ENCODE results near the gene IL17RD.

Gene IL17RD

DNA sequence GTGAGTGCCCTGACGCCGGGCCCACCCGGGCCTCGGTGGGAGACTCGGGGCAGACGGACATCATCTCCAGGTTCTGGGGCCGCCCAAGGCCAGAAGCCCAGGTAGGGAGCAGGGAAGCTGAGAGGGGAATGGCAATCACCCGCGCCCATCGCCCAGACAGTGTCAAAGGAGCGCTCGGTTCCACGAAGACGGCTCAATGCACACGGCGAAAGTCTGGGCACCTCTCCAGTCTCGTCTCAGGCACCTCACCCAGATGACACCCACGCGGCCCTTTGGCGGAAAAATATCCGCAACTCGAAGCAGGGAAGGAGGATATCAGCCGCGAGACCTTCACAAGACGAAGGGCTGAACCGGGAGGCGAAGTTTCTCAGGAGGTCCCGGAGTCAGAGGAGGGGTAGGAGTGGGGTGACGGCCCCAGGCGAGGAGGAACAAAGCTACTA, 916 bp downstream of the IL17RD start:
- no peaks in the 10 kb centered on the region for H3K9me2 ChIP-seq (replicated peaks; ENCODE audit: control insufficient read depth, low read length)
- no peaks in the 10 kb centered on the region for H3K79me2 ChIP-seq (ENCODE audit: control insufficient read depth, low read length)
- H3K4me2 ChIP-seq (ENCODE audit: low read length): no peak overlapping the region
- H3K4me3 ChIP-seq (ENCODE audit: low read length): no peak overlapping the region
- no peaks in the 10 kb centered on the region for H3K36me3 ChIP-seq (ENCODE audit: control insufficient read depth, low read length)
- no peak overlapping the region for H3K27ac ChIP-seq (ENCODE audit: low read depth, low read length)
- no peaks in the 10 kb centered on the region for H3K9me3 ChIP-seq (ENCODE audit: control insufficient read depth, insufficient read depth, low read length)
- peaks cover 52% of the 10 kb centered on the region for H3K27me3 ChIP-seq (ENCODE audit: control insufficient read depth, low read length)
- H4K20me1 ChIP-seq (ENCODE audit: control insufficient read depth, insufficient read depth, low read depth, low read length): no peaks in the 10 kb centered on the region
- no peaks in the 10 kb centered on the region for H3F3A ChIP-seq (ENCODE audit: control insufficient read depth, insufficient read depth)
- TF ChIP-seq, protein P1, sequence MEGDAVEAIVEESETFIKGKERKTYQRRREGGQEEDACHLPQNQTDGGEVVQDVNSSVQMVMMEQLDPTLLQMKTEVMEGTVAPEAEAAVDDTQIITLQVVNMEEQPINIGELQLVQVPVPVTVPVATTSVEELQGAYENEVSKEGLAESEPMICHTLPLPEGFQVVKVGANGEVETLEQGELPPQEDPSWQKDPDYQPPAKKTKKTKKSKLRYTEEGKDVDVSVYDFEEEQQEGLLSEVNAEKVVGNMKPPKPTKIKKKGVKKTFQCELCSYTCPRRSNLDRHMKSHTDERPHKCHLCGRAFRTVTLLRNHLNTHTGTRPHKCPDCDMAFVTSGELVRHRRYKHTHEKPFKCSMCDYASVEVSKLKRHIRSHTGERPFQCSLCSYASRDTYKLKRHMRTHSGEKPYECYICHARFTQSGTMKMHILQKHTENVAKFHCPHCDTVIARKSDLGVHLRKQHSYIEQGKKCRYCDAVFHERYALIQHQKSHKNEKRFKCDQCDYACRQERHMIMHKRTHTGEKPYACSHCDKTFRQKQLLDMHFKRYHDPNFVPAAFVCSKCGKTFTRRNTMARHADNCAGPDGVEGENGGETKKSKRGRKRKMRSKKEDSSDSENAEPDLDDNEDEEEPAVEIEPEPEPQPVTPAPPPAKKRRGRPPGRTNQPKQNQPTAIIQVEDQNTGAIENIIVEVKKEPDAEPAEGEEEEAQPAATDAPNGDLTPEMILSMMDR (IDR thresholded peaks at IDR 0.05; ENCODE audit: low read depth, low read length, poor library complexity, severe bottlenecking): no peak
- no peak for TF ChIP-seq EZH2phosphoT487 (IDR thresholded peaks at IDR 0.05; ENCODE audit: borderline replicate concordance, low read length)
- peaks cover 10% of the 10 kb centered on the region for H3K4me1 ChIP-seq (ENCODE audit: control insufficient read depth, low read length)

DNA sequence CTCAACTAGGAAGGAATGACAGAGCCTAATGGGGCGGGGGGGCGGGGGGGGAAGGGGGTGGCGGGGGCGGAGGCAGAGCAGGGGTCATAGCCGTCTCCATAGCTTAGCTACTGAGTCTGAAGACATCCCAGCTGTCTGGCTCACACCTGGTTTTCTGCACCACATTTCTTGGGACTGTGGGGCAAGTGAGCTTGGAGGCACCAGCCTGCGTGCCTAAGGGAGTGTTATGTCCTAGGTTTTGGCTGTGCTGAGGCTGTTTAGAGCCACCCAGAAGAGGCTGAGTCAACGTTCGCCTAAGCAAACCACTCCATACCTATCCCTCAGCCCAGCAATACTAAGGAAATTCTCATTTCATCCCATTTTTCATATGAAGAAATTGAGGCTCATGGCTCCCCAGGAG, 1.4 kb downstream of the IL17RD start:
- Histone ChIP-seq H3K9me3 (ENCODE audit: control insufficient read depth, insufficient read depth, low read length) (no peaks in the 10 kb centered on the region), H3K4me2 (ENCODE audit: low read length) (no peak overlapping the region), H3F3A (ENCODE audit: control insufficient read depth, insufficient read depth) (no peaks in the 10 kb centered on the region), H4K20me1 (ENCODE audit: control insufficient read depth, insufficient read depth, low read depth, low read length) (no peaks in the 10 kb centered on the region), H3K36me3 (ENCODE audit: control insufficient read depth, low read length) (no peaks in the 10 kb centered on the region), H3K9me2 (replicated peaks; ENCODE audit: control insufficient read depth, low read length) (no peaks in the 10 kb centered on the region), H3K4me1 (ENCODE audit: control insufficient read depth, low read length) (peaks cover 6% of the 10 kb centered on the region; the same call in 1 of the 2 replicates), H3K27ac (ENCODE audit: low read depth, low read length) (no peak overlapping the region), H3K27me3 (ENCODE audit: control insufficient read depth, low read length) (peaks cover 49% of the 10 kb centered on the region), H3K79me2 (ENCODE audit: control insufficient read depth, low read length) (no peaks in the 10 kb centered on the region), H3K4me3 (ENCODE audit: low read length) (no peak overlapping the region)
- no peak for TF ChIP-seq EZH2phosphoT487 (IDR thresholded peaks at IDR 0.05; ENCODE audit: borderline replicate concordance, low read length)
- TF ChIP-seq, protein P1 (IDR thresholded peaks at IDR 0.05; ENCODE audit: low read depth, low read length, poor library complexity, severe bottlenecking): no peak

DNA sequence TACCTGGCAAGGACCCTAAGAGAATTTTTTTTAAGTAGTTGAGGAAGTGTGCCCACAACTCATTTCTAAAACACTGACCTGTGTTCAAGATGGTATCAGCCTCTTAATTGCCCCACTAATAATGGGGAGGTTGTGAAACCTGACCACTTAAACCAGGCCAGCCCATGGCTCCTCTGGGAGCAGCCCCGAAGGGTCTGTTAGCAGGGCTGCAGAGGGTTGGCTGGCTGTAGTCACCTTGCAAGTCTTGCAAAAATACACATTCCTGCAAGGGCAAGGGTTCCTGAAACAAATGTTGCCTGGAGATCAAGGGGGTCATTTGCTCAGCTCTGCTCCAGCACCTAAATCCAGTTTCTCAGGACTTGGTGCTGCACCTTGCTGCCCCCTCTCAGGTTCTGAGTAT, 3.2 kb downstream of the IL17RD start:
- TF ChIP-seq EZH2phosphoT487 (IDR thresholded peaks at IDR 0.05; ENCODE audit: borderline replicate concordance, low read length): no peak
- TF ChIP-seq, protein P1 (IDR thresholded peaks at IDR 0.05; ENCODE audit: low read depth, low read length, poor library complexity, severe bottlenecking): no peak
- Histone ChIP-seq H3K27ac (ENCODE audit: low read depth, low read length) (no peak overlapping the region), H3K4me2 (ENCODE audit: low read length) (no peak overlapping the region), H3K9me3 (ENCODE audit: control insufficient read depth, insufficient read depth, low read length) (no peaks in the 10 kb centered on the region), H3K79me2 (ENCODE audit: control insufficient read depth, low read length) (no peaks in the 10 kb centered on the region), H3K36me3 (ENCODE audit: control insufficient read depth, low read length) (no peaks in the 10 kb centered on the region), H3K9me2 (replicated peaks; ENCODE audit: control insufficient read depth, low read length) (no peaks in the 10 kb centered on the region), H3K27me3 (ENCODE audit: control insufficient read depth, low read length) (peaks cover 45% of the 10 kb centered on the region), H3F3A (ENCODE audit: control insufficient read depth, insufficient read depth) (no peaks in the 10 kb centered on the region), H3K4me3 (ENCODE audit: low read length) (no peak overlapping the region), H3K4me1 (ENCODE audit: control insufficient read depth, low read length) (peaks cover 6% of the 10 kb centered on the region; the same call in 1 of the 2 replicates), H4K20me1 (ENCODE audit: control insufficient read depth, insufficient read depth, low read depth, low read length) (no peaks in the 10 kb centered on the region)
